SK-N-SH (cell line): ENCODE results near the gene SIRT2. TPM values are rescaled to one million over a fixed set of nuclear protein-coding genes. Genes with fewer than 3 reads are reported as not detected.

Experiments
- CTCF ChIA-PET: fragments of 300-600, 350-600 bp; formaldehyde crosslinking; extraction: SDS; loops from one replicate; lab custom pipeline; 2021; lab: Yijun Ruan, JAX
- POLR2A ChIA-PET: fragments of 350-600 bp; sonication (Branson Sonifier 250); formaldehyde crosslinking; extraction: SDS; loops from one replicate; lab custom pipeline; 2020; ENCODE audit warnings: antibody characterized with exemption, inconsistent platforms; lab: Yijun Ruan, JAX
- DNase-seq: peaks from one replicate; pipeline ENCODE4 v3.0.0; 2012
- H2AFZ ChIP-seq: fragments of 200-600 bp; sonication (generic); 2 replicates; pipeline ENCODE4 v1.8.1; 2016; ENCODE audit warnings: antibody characterized with exemption, mild to moderate bottlenecking, low read depth
- H3F3A ChIP-seq: fragments of 200-600 bp; sonication (generic); replicated peaks from 2 replicates; pipeline ENCODE3; 2016; ENCODE audit warnings: antibody characterized with exemption, mild to moderate bottlenecking; ENCODE audit not compliant: insufficient read depth
- H3K27ac ChIP-seq, 2 experiments: fragments of 200-500 bp in 1 of 2; fragments of 200-600 bp in 1 of 2; sonication (Bioruptor generic) in 1 of 2; sonication (generic), shearing (Covaris generic) in 1 of 2; 2 replicates each; pipeline versions ENCODE4 v1.5.1 to v1.6.1; 2014 to 2016; ENCODE audit warnings: low read depth in 2 of 2, inconsistent platforms in 1 of 2, low read length in 1 of 2, mild to moderate bottlenecking in 1 of 2, mixed read lengths in 1 of 2
- H3K27me3 ChIP-seq: fragments of 200-600 bp; sonication (generic), shearing (Covaris generic); 2 replicates; pipeline ENCODE4 v1.6.1; 2016; ENCODE audit warnings: mixed run types; ENCODE audit not compliant: insufficient read depth
- H3K36me3 ChIP-seq, 2 experiments: fragments of 200-500 bp in 1 of 2; fragments of 200-600 bp in 1 of 2; sonication (Bioruptor generic) in 1 of 2; sonication (generic) in 1 of 2; replicated peaks in 1 of 2; 2 replicates each; pipeline versions ENCODE3 to v1.5.1; 2014 to 2016; ENCODE audit warnings: low read length in 1 of 2, mild to moderate bottlenecking in 1 of 2; ENCODE audit not compliant: insufficient read depth in 2 of 2, control insufficient read depth in 1 of 2
- H3K4me1 ChIP-seq, 2 experiments: fragments of 200-500 bp in 1 of 2; fragments of 200-600 bp in 1 of 2; sonication (Bioruptor generic) in 1 of 2; sonication (generic), shearing (Covaris generic) in 1 of 2; 2 replicates each; pipeline versions ENCODE4 v1.5.1 to v1.6.1; 2014 to 2016; ENCODE audit warnings: low read depth in 1 of 2, low read length in 1 of 2, mixed run types in 1 of 2; ENCODE audit not compliant: insufficient read depth in 2 of 2, control insufficient read depth in 1 of 2
- H3K4me2 ChIP-seq: fragments of 200-600 bp; sonication (generic), shearing (Covaris generic); 2 replicates; pipeline ENCODE4 v1.6.1; 2017; ENCODE audit warnings: mixed run types
- H3K4me3 ChIP-seq, 2 experiments: fragments of 200-500 bp in 1 of 2; fragments of 200-600 bp in 1 of 2; sonication (Bioruptor generic) in 1 of 2; sonication (generic), shearing (Covaris generic) in 1 of 2; 2 replicates each; pipeline versions ENCODE4 v1.5.1 to v1.8.1; 2014 to 2016; ENCODE audit warnings: low read depth in 2 of 2, inconsistent platforms in 1 of 2, low read length in 1 of 2, mild to moderate bottlenecking in 1 of 2, mixed read lengths in 1 of 2, moderate library complexity in 1 of 2
- H3K79me2 ChIP-seq: fragments of 200-600 bp; sonication (generic); 2 replicates; pipeline ENCODE4 v1.8.1; 2017; ENCODE audit warnings: mild to moderate bottlenecking; ENCODE audit not compliant: insufficient read depth
- H3K9ac ChIP-seq: fragments of 200-600 bp; sonication (generic); 2 replicates; pipeline ENCODE4 v1.6.1; 2017; ENCODE audit warnings: mixed run types
- H3K9me2 ChIP-seq: fragments of 200-600 bp; sonication (generic); 2 replicates; pipeline ENCODE4 v1.6.1; 2017; ENCODE audit warnings: mixed run types
- H3K9me3 ChIP-seq: fragments of 200-600 bp; sonication (generic); 2 replicates; pipeline ENCODE4 v1.6.1; 2017; ENCODE audit warnings: mixed run types, mild to moderate bottlenecking, moderate library complexity
- H4K20me1 ChIP-seq: fragments of 200-600 bp; sonication (generic); 2 replicates; pipeline ENCODE4 v1.6.1; 2017; ENCODE audit warnings: mild to moderate bottlenecking, mixed run types; ENCODE audit not compliant: insufficient read depth
- CHD2 ChIP-seq: fragments of 150-350 bp; IDR thresholded peaks from 2 replicates; pipeline ENCODE4 v1.6.1; 2018; ENCODE audit warnings: low read length; ENCODE audit not compliant: partially characterized antibody
- EP300 ChIP-seq, 2 experiments: IDR thresholded peaks; 2 replicates each; pipeline versions ENCODE4 v1.4.0 to v1.6.1; 2012; ENCODE audit warnings: borderline replicate concordance in 1 of 2, low read depth in 1 of 2, low read length in 1 of 2
- FOSL2 ChIP-seq: IDR thresholded peaks from 2 replicates; pipeline ENCODE4 v1.4.0; 2012; ENCODE audit warnings: low read depth, mild to moderate bottlenecking, moderate library complexity, borderline replicate concordance
- FOXJ3 ChIP-seq: sonication (generic); formaldehyde crosslinking; IDR thresholded peaks from 2 replicates; pipeline ENCODE4 v1.5.1; 2020; ENCODE audit warnings: mild to moderate bottlenecking, missing genetic modification reagents
- GATA2 ChIP-seq: sonication (generic); formaldehyde crosslinking; IDR thresholded peaks from 2 replicates; pipeline ENCODE4 v1.5.0; 2020; ENCODE audit warnings: mild to moderate bottlenecking, missing genetic modification reagents
- MAX ChIP-seq: IDR thresholded peaks from 2 replicates; pipeline ENCODE4 v1.4.0; 2012; ENCODE audit warnings: low read depth
- MXI1 ChIP-seq: IDR thresholded peaks from 2 replicates; pipeline ENCODE4 v1.6.1; 2012; ENCODE audit warnings: mild to moderate bottlenecking, low read depth, low read length, improper control_type of control experiment
- NRF1 ChIP-seq: IDR thresholded peaks from 2 replicates; pipeline ENCODE4 v1.6.1; 2012; ENCODE audit warnings: low read depth, mild to moderate bottlenecking, low read length
- RAD21 ChIP-seq: IDR thresholded peaks from 2 replicates; pipeline ENCODE4 v1.6.1; 2012; ENCODE audit warnings: mild to moderate bottlenecking, low read length
- RXRA ChIP-seq: IDR thresholded peaks from 2 replicates; pipeline ENCODE4 v1.4.0; 2012; ENCODE audit warnings: low read depth, mild to moderate bottlenecking, borderline replicate concordance
- SIN3A ChIP-seq: IDR thresholded peaks from 2 replicates; pipeline ENCODE4 v1.6.1; 2012; ENCODE audit warnings: low read depth, mild to moderate bottlenecking, low read length, moderate library complexity, borderline replicate concordance
- TAF1 ChIP-seq: IDR thresholded peaks from 2 replicates; pipeline ENCODE4 v1.6.1; 2012; ENCODE audit warnings: low read depth, mild to moderate bottlenecking, low read length, moderate library complexity, borderline replicate concordance
- TCF12 ChIP-seq: IDR thresholded peaks from 2 replicates; pipeline ENCODE4 v1.4.0; 2012
- YY1 ChIP-seq: IDR thresholded peaks from 2 replicates; pipeline ENCODE4 v1.4.0; 2012; ENCODE audit warnings: low read depth, mild to moderate bottlenecking
- WGBS: methylation state at CpG from one replicate; pipeline ENCODE4 v1.1.6; 2017; ENCODE audit warnings: low lambda C conversion rate; 5-methylcytosine and 5-hydroxymethylcytosine counted together
- polyA plus RNA-seq, 3 experiments: library from polyadenylated mRNA; depleted of rRNA; stranded (reverse); fragments of >200 nt; gene quantifications; 2 replicates each; pipeline ENCODE4 v1.2.3, GENCODE V29; 2012
- TF ChIP-seq, protein P1 (sequence below): IDR thresholded peaks from 2 replicates; pipeline ENCODE4; 2012
- TF ChIP-seq, protein P2 (sequence below): IDR thresholded peaks from 2 replicates; pipeline ENCODE4 v1.4.0; 2012; ENCODE audit warnings: low read depth, borderline replicate concordance
- TF ChIP-seq, protein P3 (sequence below): IDR thresholded peaks from 2 replicates; pipeline ENCODE4 v1.4.0; 2012; ENCODE audit warnings: low read depth, borderline replicate concordance

SIRT2 gene
- polyA plus RNA-seq, 1 of the 3 experiments (the other 2 are of a cell fraction) = 39.3 TPM

DNA sequence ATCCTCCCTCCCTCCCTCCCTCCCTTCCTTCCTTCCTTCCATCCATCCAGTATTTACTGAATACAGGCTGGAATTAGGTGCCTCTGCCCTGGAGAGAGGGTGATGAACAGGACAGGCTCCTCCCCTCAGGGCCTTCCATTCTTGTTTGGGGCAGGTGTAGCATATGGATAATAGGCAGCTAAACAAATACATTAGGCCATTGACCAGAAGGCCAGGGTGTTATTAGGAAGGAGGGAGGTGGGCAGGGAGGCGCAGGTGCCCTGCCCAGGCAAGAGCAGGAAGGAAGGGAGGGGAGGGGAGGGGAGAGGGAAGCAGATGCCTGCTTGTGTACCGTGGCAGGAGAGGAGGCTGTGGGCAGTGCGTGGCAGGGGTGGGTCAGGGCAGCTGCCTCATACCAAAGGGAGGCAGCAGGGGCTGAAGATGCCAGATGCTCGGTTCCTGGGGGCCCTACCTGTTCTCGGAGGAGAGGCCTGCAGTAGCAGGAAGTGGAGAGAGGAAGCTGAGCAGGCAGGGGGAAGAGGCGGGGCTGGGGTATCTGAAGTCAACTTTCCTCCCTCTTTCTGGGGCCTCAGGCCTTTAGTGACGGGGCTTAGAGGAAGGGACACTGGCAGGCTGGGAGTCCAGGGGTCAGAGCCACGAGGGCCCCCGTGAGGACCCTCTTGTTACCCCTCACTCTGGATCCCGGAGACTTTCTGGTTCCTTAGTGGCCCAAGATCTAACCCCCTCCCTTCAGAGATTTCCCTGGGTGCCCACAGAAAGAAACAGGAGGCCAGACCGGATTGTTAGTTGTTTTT is 21.4 kb downstream of the SIRT2 start, which contains the start of gene RINL:
TSS of gene RINL (minus strand) at position 495 of the 794 bp plus-strand sequence. CDS start 1,533 bp downstream, outside the sequence.
- POLR2A ChIA-PET = interaction anchor here (2.4 kb wide), 1 partner anchor 15 kb away, joined by 8 read pairs; no protein-coding TSS in a partner anchor
- Histone ChIP-seq H3K9ac (no peak within 1 kb of the TSS), H3K4me3 (no peak within 1 kb of the TSS)

More for the DNA sequence above, 21.4 kb downstream of the SIRT2 start, which contains the start of gene RINL:
- peak; percentile 49 for DNase-seq
- no peaks in the 10 kb centered on the region for H3K36me3 ChIP-seq
- H3K9me2 ChIP-seq = no peaks in the 10 kb centered on the region
- TF ChIP-seq MXI1 (no peak), FOSL2 (no peak), RXRA (no peak), NRF1 (no peak), FOXJ3 (CRISPR knock-in tag) (no peak), YY1 (no peak), RAD21 (no peak), SIN3A (no peak), TAF1 (no peak), GATA2 (no peak), MAX (no peak), CHD2 (no peak), TCF12 (no peak), EP300 (IDR thresholded peaks at IDR 0.05; ENCODE audit: borderline replicate concordance in 1 of 2, low read depth in 1 of 2, low read length in 1 of 2) (no peak)
- TF ChIP-seq, protein P1, sequence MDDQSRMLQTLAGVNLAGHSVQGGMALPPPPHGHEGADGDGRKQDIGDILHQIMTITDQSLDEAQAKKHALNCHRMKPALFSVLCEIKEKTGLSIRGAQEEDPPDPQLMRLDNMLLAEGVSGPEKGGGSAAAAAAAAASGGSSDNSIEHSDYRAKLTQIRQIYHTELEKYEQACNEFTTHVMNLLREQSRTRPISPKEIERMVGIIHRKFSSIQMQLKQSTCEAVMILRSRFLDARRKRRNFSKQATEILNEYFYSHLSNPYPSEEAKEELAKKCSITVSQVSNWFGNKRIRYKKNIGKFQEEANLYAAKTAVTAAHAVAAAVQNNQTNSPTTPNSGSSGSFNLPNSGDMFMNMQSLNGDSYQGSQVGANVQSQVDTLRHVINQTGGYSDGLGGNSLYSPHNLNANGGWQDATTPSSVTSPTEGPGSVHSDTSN = no peak
- TF ChIP-seq, protein P2, sequence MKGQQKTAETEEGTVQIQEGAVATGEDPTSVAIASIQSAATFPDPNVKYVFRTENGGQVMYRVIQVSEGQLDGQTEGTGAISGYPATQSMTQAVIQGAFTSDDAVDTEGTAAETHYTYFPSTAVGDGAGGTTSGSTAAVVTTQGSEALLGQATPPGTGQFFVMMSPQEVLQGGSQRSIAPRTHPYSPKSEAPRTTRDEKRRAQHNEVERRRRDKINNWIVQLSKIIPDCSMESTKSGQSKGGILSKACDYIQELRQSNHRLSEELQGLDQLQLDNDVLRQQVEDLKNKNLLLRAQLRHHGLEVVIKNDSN = no peak
- TF ChIP-seq, protein P3, sequence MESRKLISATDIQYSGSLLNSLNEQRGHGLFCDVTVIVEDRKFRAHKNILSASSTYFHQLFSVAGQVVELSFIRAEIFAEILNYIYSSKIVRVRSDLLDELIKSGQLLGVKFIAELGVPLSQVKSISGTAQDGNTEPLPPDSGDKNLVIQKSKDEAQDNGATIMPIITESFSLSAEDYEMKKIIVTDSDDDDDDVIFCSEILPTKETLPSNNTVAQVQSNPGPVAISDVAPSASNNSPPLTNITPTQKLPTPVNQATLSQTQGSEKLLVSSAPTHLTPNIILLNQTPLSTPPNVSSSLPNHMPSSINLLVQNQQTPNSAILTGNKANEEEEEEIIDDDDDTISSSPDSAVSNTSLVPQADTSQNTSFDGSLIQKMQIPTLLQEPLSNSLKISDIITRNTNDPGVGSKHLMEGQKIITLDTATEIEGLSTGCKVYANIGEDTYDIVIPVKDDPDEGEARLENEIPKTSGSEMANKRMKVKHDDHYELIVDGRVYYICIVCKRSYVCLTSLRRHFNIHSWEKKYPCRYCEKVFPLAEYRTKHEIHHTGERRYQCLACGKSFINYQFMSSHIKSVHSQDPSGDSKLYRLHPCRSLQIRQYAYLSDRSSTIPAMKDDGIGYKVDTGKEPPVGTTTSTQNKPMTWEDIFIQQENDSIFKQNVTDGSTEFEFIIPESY = no peak
- TF ChIP-seq, all 33 proteins: peak for 0
- peaks cover 0 to 12% of the 10 kb centered on the region in 2 experiments; a peak in 1 of 4 replicates for H3K4me1 ChIP-seq
- H3K27me3 ChIP-seq = no peaks in the 10 kb centered on the region
- no peaks in the 10 kb centered on the region for H3K9me3 ChIP-seq
- peak within 1 kb of the TSS in 1 of 2 experiments; percentile 63; a peak in 2 of 4 replicates for H3K27ac ChIP-seq
- 68% methylated on average over 8 of the region's 11 CpGs for WGBS
- no peak within 1 kb of the TSS for H2AFZ ChIP-seq
- no peaks in the 10 kb centered on the region for H3F3A ChIP-seq
- no peak within 1 kb of the TSS for H3K4me2 ChIP-seq
- CTCF ChIA-PET = interaction anchor here (0.6 to 5.5 kb wide), 7 partner anchors 8 to 544 kb away, joined by 3 to 39 read pairs (median 3); partner anchors contain the start of genes FAM98C, NFKBIB and SIRT2
- H3K79me2 ChIP-seq = no peaks in the 10 kb centered on the region
- H4K20me1 ChIP-seq = no peaks in the 10 kb centered on the region
